Motor neuron (in vitro differentiated cells): ENCODE measurements around the gene GRAMD1B. TPM values are rescaled to one million over a fixed set of nuclear protein-coding genes. Genes with fewer than 3 reads are reported as not detected.
A peak's percentile ranks its signal among the peaks of the same experiment; 100 is the strongest.

ENCODE experiments used
- ATAC-seq, 8 experiments: fragments of 200-7000 bp; cut with Tn5 transposase; replicated peaks in 6 of 8; 2 replicates each; pipeline ENCODE4 v1.8.0; 2021; ENCODE audit warnings: mild to moderate bottlenecking in 8 of 8, moderate library complexity in 8 of 8
- H3K27ac ChIP-seq, 2 donors: fragments of 250-450 bp; sonication (Bioruptor Pico); 2 replicates each; pipeline ENCODE4 v1.9.0; 2021; ENCODE audit warnings: antibody characterized with exemption in 2 of 2, mild to moderate bottlenecking in 2 of 2, moderate library complexity in 1 of 2
- H3K4me1 ChIP-seq, 2 donors: fragments of 250-450 bp; sonication (Bioruptor Pico); replicated peaks in 1 of 2; 2 replicates each; pipeline ENCODE4 v1.6.1; 2021; ENCODE audit warnings: antibody characterized with exemption in 2 of 2, mild to moderate bottlenecking in 2 of 2, moderate library complexity in 1 of 2
- H3K4me3 ChIP-seq, 5 donors: fragments of 250-450 bp; sonication (Bioruptor Pico); 2 replicates each; pipeline ENCODE4 v1.9.0; 2021; ENCODE audit warnings: antibody characterized with exemption in 5 of 5, mild to moderate bottlenecking in 5 of 5, moderate library complexity in 4 of 5
- WGBS, 10 experiments: fragments of 450-650 bp; shearing (Covaris generic); methylation state at CpG; one replicate each; pipeline ENCODE4 v1.0.0; 2022; 5-methylcytosine and 5-hydroxymethylcytosine counted together
- in situ Hi-C, 9 experiments: fragments of 400-800 bp; cut with MboI; loops; one replicate each; pipeline ENCODE4 v1.15.0; 2021; ENCODE audit warnings: low sequenced_read_pairs in 9 of 9, low pct_unique_long_range_greater_than_20kb in 2 of 9; ENCODE audit not compliant: unreplicated experiment in 9 of 9
- total RNA-seq, 8 experiments: library from RNA; unstranded; fragments of 300-600 nt; gene quantifications; 2 replicates each; pipeline versions ENCODE4 v1.2.3 to v1.2.4, GENCODE V29; 2022

The GRAMD1B gene
- total RNA-seq, 8 experiments from 2014 or later = 0.94 to 17.1 (median 10.4) TPM

DNA sequence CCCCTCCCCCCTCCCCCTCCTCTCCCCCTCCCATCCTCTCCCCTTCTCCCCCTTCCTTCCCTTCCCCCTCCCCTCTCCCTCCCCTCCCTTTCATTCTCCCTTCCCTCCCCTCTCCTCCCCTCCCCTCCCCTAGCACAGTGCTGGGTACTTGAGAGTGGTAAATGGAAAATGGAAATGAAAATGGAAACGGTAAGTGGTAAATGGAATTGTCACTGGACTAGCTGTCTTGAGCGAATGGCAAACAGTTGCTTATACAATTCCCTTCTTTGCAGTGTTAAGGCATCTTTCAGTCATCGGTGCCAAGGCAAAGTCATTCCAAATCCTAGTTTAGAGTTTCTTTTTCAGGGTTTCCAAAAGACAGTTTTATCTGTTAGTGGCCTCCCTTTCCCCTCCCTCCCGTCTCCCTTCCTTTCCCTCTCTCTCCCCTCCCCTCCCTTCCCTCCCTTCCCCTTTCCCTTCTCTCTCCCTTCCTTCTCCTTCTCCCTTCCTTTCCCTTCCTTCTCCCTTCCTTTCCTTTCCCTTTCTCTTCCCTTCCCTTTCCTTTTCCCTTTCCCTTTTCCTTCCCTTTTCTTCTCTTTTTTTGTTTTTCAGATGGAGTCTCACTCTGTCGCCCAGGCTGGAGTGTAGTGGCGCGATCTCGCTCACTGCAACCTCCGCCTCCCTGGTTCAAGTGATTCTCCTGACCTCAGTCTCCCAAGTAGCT is 47.3 kb downstream of the GRAMD1B start:
- in situ Hi-C loops = loop anchor here in 7 of 9 experiments (10.0 to 25.0 kb wide), 4 partner anchors 165 to 365 kb away; no protein-coding TSS in a partner anchor
- H3K27ac ChIP-seq = no peak overlapping the region
- no peak for ATAC-seq
- WGBS, 10 experiments = 82 to 100% (median 99%) methylated on average over 2 to 5 of the region's 9 CpGs; no CpG with 5 or more reads in 4 of the 10 experiments
- H3K4me3 ChIP-seq = no peak overlapping the region
- peaks cover 0 to 3% of the 10 kb centered on the region in 2 donors for H3K4me1 ChIP-seq

DNA sequence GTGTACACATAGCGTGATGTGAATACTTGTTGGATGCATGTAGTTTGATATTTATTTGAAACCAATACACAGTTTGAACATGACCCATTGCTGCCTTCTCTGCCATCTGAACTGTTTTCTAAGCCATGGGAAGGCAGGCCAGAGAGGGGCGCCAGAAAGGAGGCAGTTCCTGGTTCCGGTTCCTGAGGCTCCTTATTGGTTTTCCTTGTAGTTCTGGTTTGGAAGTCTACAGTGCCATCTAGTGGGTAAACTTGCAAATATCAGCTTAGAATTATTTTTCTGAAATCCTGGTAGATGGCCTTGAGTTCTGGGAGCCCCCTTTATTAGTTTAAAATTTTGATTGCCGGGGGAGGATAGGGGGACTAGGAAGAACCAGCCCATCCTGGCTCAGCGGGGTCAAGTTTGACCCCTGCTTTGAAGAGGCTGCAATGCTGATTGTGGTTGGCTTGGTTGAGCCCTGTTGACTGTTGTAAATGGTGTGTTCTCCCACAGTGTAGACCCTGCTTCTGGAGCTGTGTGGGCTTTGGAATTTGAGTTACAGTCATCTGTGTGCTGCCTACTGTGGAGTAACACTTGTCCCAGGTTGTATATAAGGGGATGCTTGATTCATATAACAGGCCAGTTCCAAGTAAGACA is 48.4 kb downstream of the GRAMD1B start:
- H3K4me1 ChIP-seq = peaks cover 0 to 3% of the 10 kb centered on the region in 2 donors
- in situ Hi-C loops = loop anchor here in 7 of 9 experiments (10.0 to 25.0 kb wide), 4 partner anchors 166 to 366 kb away; no protein-coding TSS in a partner anchor
- peak; percentile 52 to 88 (median 80) for ATAC-seq
- no peak overlapping the region for H3K27ac ChIP-seq
- WGBS, 10 experiments = 0 to 100% (median 16%) methylated on average over 1 to 5 of the region's 5 CpGs; no CpG with 5 or more reads in 4 of the 10 experiments
- no peak overlapping the region for H3K4me3 ChIP-seq

DNA sequence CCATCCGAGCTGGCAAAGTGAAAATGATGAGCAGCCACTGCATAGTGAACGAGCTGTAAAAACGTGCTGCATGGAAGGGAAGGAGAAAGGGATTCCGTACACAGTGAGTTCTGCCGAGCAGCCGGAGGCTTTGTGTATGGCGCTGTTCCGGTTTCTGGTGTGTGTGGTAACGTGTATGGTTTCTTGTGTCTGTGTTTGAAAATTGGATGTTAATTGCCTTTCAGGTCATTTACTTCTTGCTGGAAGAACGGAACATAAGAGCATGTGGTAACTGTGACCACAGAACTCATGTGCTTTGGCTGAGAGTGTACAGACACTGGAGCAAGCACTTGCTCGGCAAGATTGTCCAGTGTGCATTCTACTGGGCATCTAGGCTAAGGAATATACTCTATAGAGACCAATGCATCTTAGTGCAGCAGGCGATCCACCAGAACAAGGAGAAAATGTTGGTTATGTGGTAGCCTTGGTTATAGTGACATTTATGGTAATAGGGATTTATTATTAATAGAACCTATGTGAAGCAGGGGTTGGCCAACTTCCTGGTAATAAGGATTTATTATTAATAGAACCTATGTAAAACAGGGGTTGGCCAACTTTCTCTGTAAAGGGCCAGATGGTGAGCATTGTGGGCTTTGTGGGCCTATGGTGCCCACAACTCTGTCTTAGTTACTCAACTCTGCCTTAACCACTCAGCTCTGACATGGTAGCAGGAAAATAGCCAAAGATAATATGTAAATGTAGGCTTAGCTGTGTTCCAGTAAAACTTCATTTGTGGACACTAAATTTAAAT is 49.2 kb downstream of the GRAMD1B start:
- Histone ChIP-seq H3K27ac (no peak overlapping the region), H3K4me1 (peaks cover 0 to 3% of the 10 kb centered on the region in 2 donors), H3K4me3 (no peak overlapping the region)
- WGBS, 10 experiments = 18 to 100% (median 64%) methylated on average over 1 to 11 of the region's 12 CpGs; no CpG with 5 or more reads in 2 of the 10 experiments
- in situ Hi-C loops = loop anchor here in 7 of 9 experiments (10.0 to 25.0 kb wide), 4 partner anchors 167 to 367 kb away; no protein-coding TSS in a partner anchor
- ATAC-seq = no peak

DNA sequence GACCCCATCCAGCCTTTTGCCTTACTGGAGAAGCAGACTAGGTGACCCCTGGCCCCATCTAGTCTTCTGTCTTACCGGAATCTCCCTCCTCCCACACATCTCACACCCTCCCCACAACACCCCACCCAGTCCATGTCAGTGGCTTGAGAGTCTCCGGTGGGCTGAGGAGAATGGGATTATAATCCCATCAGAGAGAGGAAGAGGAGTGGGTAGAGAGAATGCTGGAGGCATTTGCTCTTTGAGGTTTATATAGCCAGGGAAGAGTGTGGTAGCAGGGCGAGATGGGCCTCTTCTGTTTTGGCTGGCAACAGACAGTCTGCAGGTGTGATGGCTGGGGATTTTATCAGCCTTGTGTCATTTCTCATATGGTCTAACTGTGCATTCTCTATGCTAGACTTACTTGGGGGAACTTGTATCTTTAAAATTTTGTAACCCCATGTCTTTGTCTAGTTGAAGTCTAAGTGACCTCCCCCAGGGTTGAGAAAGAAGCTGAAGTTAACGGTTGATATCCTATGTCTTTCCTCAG is 50.3 kb downstream of the GRAMD1B start:
- 40 to 67% (median 50%) methylated on average over 1 to 3 of the region's 4 CpGs; no CpG with 5 or more reads in 6 of the 10 experiments for WGBS, 10 experiments
- peaks cover 0 to 3% of the 10 kb centered on the region in 2 donors for H3K4me1 ChIP-seq

DNA sequence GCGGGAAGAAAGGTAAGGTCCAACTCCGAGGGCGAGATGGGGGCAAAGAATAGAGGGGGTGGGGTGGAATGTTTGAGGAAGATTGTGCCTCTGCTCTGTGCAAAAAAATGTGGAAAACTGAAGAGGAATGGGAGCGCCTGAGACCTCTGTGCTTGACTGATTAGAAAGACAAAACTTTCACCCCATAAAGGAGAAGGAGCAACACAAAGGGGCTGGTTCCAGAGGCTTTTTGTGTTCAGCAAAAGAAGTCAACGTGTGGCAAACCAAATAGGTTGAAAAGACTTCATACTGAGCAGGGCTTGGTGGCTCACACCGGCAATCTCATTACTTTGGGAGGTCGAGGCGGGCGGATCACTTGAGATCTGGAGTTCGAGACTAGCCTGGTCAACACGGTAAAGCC is 50.8 kb downstream of the GRAMD1B start:
- Histone ChIP-seq H3K4me1 (peaks cover 0 to 3% of the 10 kb centered on the region in 2 donors), H3K4me3 (no peak overlapping the region), H3K27ac (no peak overlapping the region)
- no peak for ATAC-seq
- in situ Hi-C loops = loop anchor here in 7 of 9 experiments (25.0 kb wide), 3 partner anchors 169 to 369 kb away; no protein-coding TSS in a partner anchor
- WGBS, 10 experiments = 0 to 100% (median 80%) methylated on average over 1 to 8 of the region's 11 CpGs

More for the DNA sequence above, 50.3 kb downstream of the GRAMD1B start:
- in situ Hi-C loops = loop anchor here in 7 of 9 experiments (25.0 kb wide), 3 partner anchors 168 to 368 kb away; no protein-coding TSS in a partner anchor
- Histone ChIP-seq H3K27ac (no peak overlapping the region), H3K4me3 (no peak overlapping the region)
- no peak for ATAC-seq

DNA sequence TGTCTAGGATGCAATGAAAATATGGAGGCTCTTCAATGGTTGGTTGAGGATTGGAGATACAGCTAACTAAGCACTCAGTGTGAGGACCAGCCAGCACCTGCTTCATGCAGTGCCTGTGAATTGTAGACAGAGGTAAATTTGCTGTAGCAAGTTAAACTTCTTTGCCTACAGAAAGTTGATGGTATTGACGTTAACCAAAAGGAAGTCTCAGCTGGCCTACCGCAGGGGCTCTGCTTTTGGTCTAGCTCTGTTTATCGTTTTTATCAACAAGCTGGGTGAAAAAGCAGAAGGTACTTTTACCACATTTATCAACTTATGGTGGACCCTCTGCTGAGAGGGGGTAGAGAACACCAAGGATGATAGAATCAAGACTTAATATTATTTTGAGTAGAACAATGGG is 51.6 kb downstream of the GRAMD1B start:
- H3K27ac ChIP-seq = no peak overlapping the region
- H3K4me1 ChIP-seq = peaks cover 0 to 3% of the 10 kb centered on the region in 2 donors
- in situ Hi-C loops = loop anchor here in 7 of 9 experiments (25.0 kb wide), 3 partner anchors 169 to 369 kb away; no protein-coding TSS in a partner anchor
- ATAC-seq = no peak
- WGBS, 10 experiments = 63 to 100% (median 98%) methylated on average over 1 to 3 of the region's 3 CpGs; no CpG with 5 or more reads in 2 of the 10 experiments
- H3K4me3 ChIP-seq = no peak overlapping the region

DNA sequence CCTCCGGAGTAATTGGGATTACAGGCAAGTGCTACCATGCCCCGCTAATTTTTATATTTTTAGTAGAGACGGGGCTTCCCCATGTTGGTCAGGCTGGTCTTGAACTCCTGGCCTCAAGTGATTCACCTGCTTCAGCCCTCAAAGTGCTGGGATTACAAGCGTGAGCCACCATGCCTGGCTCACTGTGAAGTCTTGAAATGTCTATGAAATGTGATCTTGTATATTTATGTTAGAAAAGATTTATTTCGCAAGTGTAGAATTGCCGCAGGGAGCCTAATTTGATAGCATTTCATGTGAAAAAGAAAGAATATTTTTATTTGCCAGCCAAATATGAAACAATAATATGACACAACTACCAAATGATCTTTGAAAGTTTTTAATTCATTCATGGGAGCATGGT is 52.1 kb downstream of the GRAMD1B start:
- in situ Hi-C loops = loop anchor here in 7 of 9 experiments (25.0 kb wide), 3 partner anchors 170 to 370 kb away; no protein-coding TSS in a partner anchor
- WGBS, 10 experiments = 66 to 100% (median 90%) methylated on average over 1 to 6 of the region's 6 CpGs; no CpG with 5 or more reads in 1 of the 10 experiments
- no peak overlapping the region for H3K4me3 ChIP-seq
- H3K4me1 ChIP-seq = peaks cover 0 to 3% of the 10 kb centered on the region in 2 donors
- ATAC-seq = no peak
- H3K27ac ChIP-seq = no peak overlapping the region

DNA sequence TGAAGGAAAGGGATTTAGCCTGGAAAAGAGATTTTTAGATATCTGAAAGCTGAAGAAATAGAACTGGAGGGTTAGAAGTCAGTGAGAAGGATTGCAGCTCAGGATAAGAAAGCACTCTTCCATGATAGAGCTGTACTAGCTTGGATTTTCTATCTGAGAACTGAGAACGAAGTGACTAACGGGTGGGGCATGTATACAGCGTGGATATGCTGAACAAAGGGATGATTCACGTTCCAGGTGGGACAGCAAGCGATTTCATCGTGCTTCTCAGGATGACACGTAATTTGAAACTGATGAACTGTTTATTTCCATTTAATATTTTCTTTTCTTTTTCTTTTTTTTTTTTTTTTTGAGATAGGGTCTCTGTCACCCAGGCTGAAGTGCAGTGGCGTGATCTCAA is 53.0 kb downstream of the GRAMD1B start:
- WGBS, 10 experiments = 24 to 97% (median 76%) methylated on average over 5 to 8 of the region's 8 CpGs; no CpG with 5 or more reads in 1 of the 10 experiments
- H3K27ac ChIP-seq = no peak overlapping the region
- H3K4me1 ChIP-seq = peaks cover 0 to 3% of the 10 kb centered on the region in 2 donors
- in situ Hi-C loops = loop anchor here in 7 of 9 experiments (25.0 kb wide), 3 partner anchors 171 to 371 kb away; no protein-coding TSS in a partner anchor
- peak in 4 of 8 experiments; percentile 21 to 64 (median 54) for ATAC-seq
- no peak overlapping the region for H3K4me3 ChIP-seq

DNA sequence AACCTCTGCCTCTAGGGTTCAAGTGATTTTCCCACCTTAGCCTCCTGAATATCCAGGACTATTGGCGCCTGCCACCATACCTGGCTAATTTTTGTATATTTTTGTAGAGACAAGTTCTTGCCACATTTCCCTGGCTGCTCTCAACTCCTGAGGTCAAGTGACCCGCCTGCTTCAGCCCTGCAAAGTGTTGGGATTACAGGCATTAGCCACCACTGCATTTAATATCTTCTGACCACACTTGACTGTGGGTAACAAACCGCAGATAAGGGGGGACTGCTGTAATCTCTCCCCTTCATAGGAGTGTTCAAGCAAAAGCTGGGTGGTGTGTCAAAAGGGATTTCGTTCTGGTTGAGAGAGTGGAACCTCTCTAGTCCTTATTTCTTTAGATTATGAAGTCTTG is 53.4 kb downstream of the GRAMD1B start:
- no peak for ATAC-seq
- WGBS, 10 experiments = 20 to 100% (median 93%) methylated on average over 1 to 4 of the region's 4 CpGs; no CpG with 5 or more reads in 4 of the 10 experiments
- Histone ChIP-seq H3K27ac (no peak overlapping the region), H3K4me1 (no peaks in the 10 kb centered on the region), H3K4me3 (no peak overlapping the region)
- in situ Hi-C loops = loop anchor here in 7 of 9 experiments (25.0 kb wide), 3 partner anchors 171 to 371 kb away; no protein-coding TSS in a partner anchor

DNA sequence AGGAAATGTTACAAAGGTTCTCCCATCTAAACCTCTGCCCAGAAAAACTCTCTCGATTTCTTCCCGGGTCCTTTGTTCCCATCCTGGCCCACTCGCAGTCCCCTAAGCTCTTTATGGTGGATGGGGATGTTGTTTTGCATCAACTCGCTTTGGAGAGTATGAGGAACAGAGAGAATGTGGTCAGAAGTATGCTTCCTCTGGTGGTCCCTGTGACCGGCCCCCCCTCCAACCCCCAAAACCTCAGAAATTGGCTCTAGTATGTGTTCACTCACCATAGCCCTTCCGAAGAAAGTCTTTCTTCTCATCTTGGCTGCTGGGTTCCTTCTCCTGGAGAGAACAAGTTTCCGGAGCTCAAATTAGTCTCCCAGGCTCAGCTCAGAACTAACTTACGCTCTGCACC is 54.4 kb downstream of the GRAMD1B start:
- 47 to 100% (median 92%) methylated on average over 2 to 8 of the region's 8 CpGs; no CpG with 5 or more reads in 2 of the 10 experiments for WGBS, 10 experiments

DNA sequence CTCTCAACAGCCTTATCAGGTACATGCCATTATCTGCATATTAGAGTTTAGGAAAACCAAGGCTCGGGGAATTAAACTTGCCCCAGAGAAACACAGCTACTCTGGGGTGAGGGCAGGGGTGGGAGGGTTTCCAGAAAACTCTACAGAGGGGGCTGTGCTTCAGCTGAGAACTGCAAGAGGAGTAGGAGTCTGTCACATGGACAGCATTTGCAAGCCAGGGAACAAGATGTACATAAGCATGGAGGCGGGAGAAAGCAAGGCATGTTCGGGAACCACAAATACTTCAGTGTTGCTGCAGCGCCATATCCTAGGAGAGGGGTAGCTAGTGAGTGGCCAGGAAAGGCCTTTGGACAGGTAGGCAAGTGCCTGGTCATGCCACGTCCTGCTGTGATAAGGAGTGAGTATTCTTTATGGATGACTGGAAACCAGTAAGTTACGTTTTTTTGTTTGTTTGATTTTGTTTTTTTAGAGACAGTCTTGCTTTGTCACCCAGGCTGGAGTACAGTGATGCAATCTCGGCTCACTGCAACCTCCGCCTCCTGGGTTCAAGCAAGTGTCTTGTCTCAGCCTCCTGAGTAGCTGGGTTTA is 57.2 kb downstream of the GRAMD1B start:
- ATAC-seq = peak in 2 of 8 experiments; percentile 28 to 29
- in situ Hi-C loops = loop anchor here in 7 of 9 experiments (25.0 kb wide), 3 partner anchors 175 to 375 kb away; no protein-coding TSS in a partner anchor
- Histone ChIP-seq H3K27ac (no peak overlapping the region), H3K4me1 (peaks cover 0 to 3% of the 10 kb centered on the region in 2 donors), H3K4me3 (no peak overlapping the region)
- WGBS, 10 experiments = 0 to 100% (median 66%) methylated on average over 1 to 6 of the region's 8 CpGs; no CpG with 5 or more reads in 2 of the 10 experiments

More for the DNA sequence above, 54.4 kb downstream of the GRAMD1B start:
- no peaks in the 10 kb centered on the region for H3K4me1 ChIP-seq
- no peak overlapping the region for H3K27ac ChIP-seq
- in situ Hi-C loops = loop anchor here in 7 of 9 experiments (25.0 kb wide), 3 partner anchors 172 to 372 kb away; no protein-coding TSS in a partner anchor
- no peak for ATAC-seq
- no peak overlapping the region for H3K4me3 ChIP-seq
